HCT116 (cell line): ENCODE data around the gene DLD.

Source experiments
- EZH2 ChIP-seq: fragments of 200-600 bp; sonication (generic); IDR thresholded peaks from 2 replicates; pipeline ENCODE4 v1.6.1; 2017; ENCODE audit warnings: antibody characterized with exemption, mixed run types
- POLR2A ChIP-seq: IDR thresholded peaks from 2 replicates; pipeline ENCODE4 v1.7.0; 2011; ENCODE audit warnings: borderline replicate concordance; ENCODE audit not compliant: insufficient read depth, insufficient read length; ENCODE audit errors: extremely low read depth
- POLR2AphosphoS5 ChIP-seq: IDR thresholded peaks from 2 replicates; pipeline ENCODE4 v1.6.1; 2011; ENCODE audit warnings: mild to moderate bottlenecking, low read depth, low read length, moderate library complexity
- TF ChIP-seq, protein P1 (sequence below), 3 experiments: fragments of 200-600 bp in 1 of 3; sonication (generic) in 1 of 3; IDR thresholded peaks in 2 of 3; conservative IDR thresholded peaks in 1 of 3; 2 replicates each; pipeline ENCODE4 v1.5.1; 2012 to 2017; ENCODE audit warnings: low read depth in 2 of 3, low read length in 2 of 3, antibody characterized with exemption in 1 of 3, borderline replicate concordance in 1 of 3, control low read depth in 1 of 3, mild to moderate bottlenecking in 1 of 3, mixed read lengths in 1 of 3, mixed run types in 1 of 3, moderate library complexity in 1 of 3; ENCODE audit not compliant: insufficient read depth in 1 of 3
- TF ChIP-seq, protein P2 (sequence below): IDR thresholded peaks from 2 replicates; pipeline ENCODE4 v1.6.1; 2012
- TF ChIP-seq, protein P3 (sequence below): IDR thresholded peaks from 2 replicates; pipeline ENCODE4 v1.6.1; 2012; ENCODE audit warnings: low read depth

DNA sequence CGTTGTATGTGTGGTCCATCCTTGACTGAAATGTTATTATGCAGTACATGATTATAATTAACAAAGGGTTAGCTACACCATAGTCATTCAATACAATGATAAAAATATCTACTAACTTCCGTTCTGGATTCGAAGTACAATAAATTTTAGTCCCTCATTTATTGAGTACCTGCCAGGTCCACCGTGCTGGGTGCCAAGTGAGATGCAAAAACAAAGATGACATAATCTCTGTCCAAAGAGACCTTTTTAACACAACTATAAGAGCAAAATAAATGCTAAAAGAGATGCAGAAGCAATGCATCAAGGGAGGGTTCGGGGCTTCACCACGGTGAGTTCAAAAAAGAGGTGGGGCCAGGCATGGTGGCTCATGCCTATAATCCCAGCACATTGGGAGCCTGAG, 78.9 kb downstream of the DLD start:
- TF ChIP-seq, protein P1, sequence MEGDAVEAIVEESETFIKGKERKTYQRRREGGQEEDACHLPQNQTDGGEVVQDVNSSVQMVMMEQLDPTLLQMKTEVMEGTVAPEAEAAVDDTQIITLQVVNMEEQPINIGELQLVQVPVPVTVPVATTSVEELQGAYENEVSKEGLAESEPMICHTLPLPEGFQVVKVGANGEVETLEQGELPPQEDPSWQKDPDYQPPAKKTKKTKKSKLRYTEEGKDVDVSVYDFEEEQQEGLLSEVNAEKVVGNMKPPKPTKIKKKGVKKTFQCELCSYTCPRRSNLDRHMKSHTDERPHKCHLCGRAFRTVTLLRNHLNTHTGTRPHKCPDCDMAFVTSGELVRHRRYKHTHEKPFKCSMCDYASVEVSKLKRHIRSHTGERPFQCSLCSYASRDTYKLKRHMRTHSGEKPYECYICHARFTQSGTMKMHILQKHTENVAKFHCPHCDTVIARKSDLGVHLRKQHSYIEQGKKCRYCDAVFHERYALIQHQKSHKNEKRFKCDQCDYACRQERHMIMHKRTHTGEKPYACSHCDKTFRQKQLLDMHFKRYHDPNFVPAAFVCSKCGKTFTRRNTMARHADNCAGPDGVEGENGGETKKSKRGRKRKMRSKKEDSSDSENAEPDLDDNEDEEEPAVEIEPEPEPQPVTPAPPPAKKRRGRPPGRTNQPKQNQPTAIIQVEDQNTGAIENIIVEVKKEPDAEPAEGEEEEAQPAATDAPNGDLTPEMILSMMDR (IDR thresholded peaks at IDR 0.05 in 2 of 3, conservative IDR thresholded peaks at IDR 0.05 in 1 of 3; ENCODE audit: borderline replicate concordance in 1 of 3, insufficient read depth in 1 of 3, low read depth in 2 of 3, low read length in 2 of 3): no peak
- TF ChIP-seq, protein P2, sequence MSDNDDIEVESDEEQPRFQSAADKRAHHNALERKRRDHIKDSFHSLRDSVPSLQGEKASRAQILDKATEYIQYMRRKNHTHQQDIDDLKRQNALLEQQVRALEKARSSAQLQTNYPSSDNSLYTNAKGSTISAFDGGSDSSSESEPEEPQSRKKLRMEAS: no peak
- no peak for TF ChIP-seq POLR2AphosphoS5
- TF ChIP-seq, protein P3, sequence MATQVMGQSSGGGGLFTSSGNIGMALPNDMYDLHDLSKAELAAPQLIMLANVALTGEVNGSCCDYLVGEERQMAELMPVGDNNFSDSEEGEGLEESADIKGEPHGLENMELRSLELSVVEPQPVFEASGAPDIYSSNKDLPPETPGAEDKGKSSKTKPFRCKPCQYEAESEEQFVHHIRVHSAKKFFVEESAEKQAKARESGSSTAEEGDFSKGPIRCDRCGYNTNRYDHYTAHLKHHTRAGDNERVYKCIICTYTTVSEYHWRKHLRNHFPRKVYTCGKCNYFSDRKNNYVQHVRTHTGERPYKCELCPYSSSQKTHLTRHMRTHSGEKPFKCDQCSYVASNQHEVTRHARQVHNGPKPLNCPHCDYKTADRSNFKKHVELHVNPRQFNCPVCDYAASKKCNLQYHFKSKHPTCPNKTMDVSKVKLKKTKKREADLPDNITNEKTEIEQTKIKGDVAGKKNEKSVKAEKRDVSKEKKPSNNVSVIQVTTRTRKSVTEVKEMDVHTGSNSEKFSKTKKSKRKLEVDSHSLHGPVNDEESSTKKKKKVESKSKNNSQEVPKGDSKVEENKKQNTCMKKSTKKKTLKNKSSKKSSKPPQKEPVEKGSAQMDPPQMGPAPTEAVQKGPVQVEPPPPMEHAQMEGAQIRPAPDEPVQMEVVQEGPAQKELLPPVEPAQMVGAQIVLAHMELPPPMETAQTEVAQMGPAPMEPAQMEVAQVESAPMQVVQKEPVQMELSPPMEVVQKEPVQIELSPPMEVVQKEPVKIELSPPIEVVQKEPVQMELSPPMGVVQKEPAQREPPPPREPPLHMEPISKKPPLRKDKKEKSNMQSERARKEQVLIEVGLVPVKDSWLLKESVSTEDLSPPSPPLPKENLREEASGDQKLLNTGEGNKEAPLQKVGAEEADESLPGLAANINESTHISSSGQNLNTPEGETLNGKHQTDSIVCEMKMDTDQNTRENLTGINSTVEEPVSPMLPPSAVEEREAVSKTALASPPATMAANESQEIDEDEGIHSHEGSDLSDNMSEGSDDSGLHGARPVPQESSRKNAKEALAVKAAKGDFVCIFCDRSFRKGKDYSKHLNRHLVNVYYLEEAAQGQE: no peak
- no peak for TF ChIP-seq POLR2A
- TF ChIP-seq EZH2: no peak
